Measurements from ENCODE around the gene SH3BP1.

The SH3BP1 gene

GRCh38 chr22:37672206-37672919 lies 32.9 kb downstream of the SH3BP1 start:
- H3K4me1 ChIP-seq (ENCODE audit: control insufficient read depth, insufficient read depth, low read length), result peaks cover 34% of the 10 kb centered on the region
- H3K9me3 ChIP-seq (ENCODE audit: control insufficient read depth in 2 of 2, low read length in 2 of 2), result no peaks in the 10 kb centered on the region
- H3K36me3 ChIP-seq (ENCODE audit: control insufficient read depth in 2 of 2, insufficient read depth in 2 of 2, low read length in 2 of 2), result peaks cover 0 to 2% of the 10 kb centered on the region in 2 donors
- H3K4me3 ChIP-seq (ENCODE audit: low read length in 2 of 2), result no peak overlapping the region
- no peak overlapping the region for H3K9ac ChIP-seq (ENCODE audit: low read length in 2 of 2)
- H3K27ac ChIP-seq (ENCODE audit: low read length), result peak overlapping the region; percentile 94
- H3K27me3 ChIP-seq (ENCODE audit: control insufficient read depth in 1 of 2, insufficient read depth in 2 of 2, low read length in 2 of 2), result no peaks in the 10 kb centered on the region

GRCh38 chr22:37672920-37673455 lies 33.5 kb downstream of the SH3BP1 start:
- Histone ChIP-seq H3K9me3 (ENCODE audit: control insufficient read depth in 2 of 2, low read length in 2 of 2) (no peaks in the 10 kb centered on the region), H3K27ac (ENCODE audit: low read length) (peak overlapping the region; percentile 94), H3K4me1 (ENCODE audit: control insufficient read depth, insufficient read depth, low read length) (peaks cover 40% of the 10 kb centered on the region), H3K4me3 (ENCODE audit: low read length in 2 of 2) (no peak overlapping the region), H3K9ac (ENCODE audit: low read length in 2 of 2) (no peak overlapping the region), H3K27me3 (ENCODE audit: control insufficient read depth in 1 of 2, insufficient read depth in 2 of 2, low read length in 2 of 2) (no peaks in the 10 kb centered on the region), H3K36me3 (ENCODE audit: control insufficient read depth in 2 of 2, insufficient read depth in 2 of 2, low read length in 2 of 2) (peaks cover 0 to under 1% of the 10 kb centered on the region in 2 donors)

- Histone ChIP-seq H3K9ac (ENCODE audit: low read length in 2 of 2) (peak overlapping the region; percentile 51 to 60), H3K27me3 (ENCODE audit: control insufficient read depth in 1 of 2, insufficient read depth in 2 of 2, low read length in 2 of 2) (no peaks in the 10 kb centered on the region), H3K4me3 (ENCODE audit: low read length in 2 of 2) (no peak overlapping the region), H3K9me3 (ENCODE audit: control insufficient read depth in 2 of 2, low read length in 2 of 2) (no peaks in the 10 kb centered on the region), H3K27ac (ENCODE audit: low read length) (peak overlapping the region; percentile 94), H3K4me1 (ENCODE audit: control insufficient read depth, insufficient read depth, low read length) (peaks cover 46% of the 10 kb centered on the region), H3K36me3 (ENCODE audit: control insufficient read depth in 2 of 2, insufficient read depth in 2 of 2, low read length in 2 of 2) (peaks cover 0 to 4% of the 10 kb centered on the region in 2 donors)
Observed at GRCh38 chr22:37674248-37674647, 34.8 kb downstream of the SH3BP1 start.

- no peaks in the 10 kb centered on the region for H3K27me3 ChIP-seq (ENCODE audit: control insufficient read depth in 1 of 2, insufficient read depth in 2 of 2, low read length in 2 of 2)
- H3K4me3 ChIP-seq (ENCODE audit: low read length in 2 of 2), result peak within 1 kb of the TSS; percentile 87 to 94
- H3K27ac ChIP-seq (ENCODE audit: low read length), result peak within 1 kb of the TSS; percentile 94
- peak within 1 kb of the TSS; percentile 81 to 89 for H3K9ac ChIP-seq (ENCODE audit: low read length in 2 of 2)
- H3K9me3 ChIP-seq (ENCODE audit: control insufficient read depth in 2 of 2, low read length in 2 of 2), result no peaks in the 10 kb centered on the region
- H3K36me3 ChIP-seq (ENCODE audit: control insufficient read depth in 2 of 2, insufficient read depth in 2 of 2, low read length in 2 of 2), result peaks cover 8 to 11% of the 10 kb centered on the region in 2 donors
- peaks cover 51% of the 10 kb centered on the region for H3K4me1 ChIP-seq (ENCODE audit: control insufficient read depth, insufficient read depth, low read length)
Observed at GRCh38 chr22:37674951-37675929, 35.8 kb downstream of the SH3BP1 start, which contains the start of gene LGALS1. Gene LGALS1 (plus strand): TSS chr22:37675636. CDS start chr22:37675703, 67 bp downstream.

GRCh38 chr22:37675930-37676735 lies 36.7 kb downstream of the SH3BP1 start:
- no peaks in the 10 kb centered on the region for H3K9me3 ChIP-seq (ENCODE audit: control insufficient read depth in 2 of 2, low read length in 2 of 2)
- peaks cover 8 to 11% of the 10 kb centered on the region in 2 donors for H3K36me3 ChIP-seq (ENCODE audit: control insufficient read depth in 2 of 2, insufficient read depth in 2 of 2, low read length in 2 of 2)
- H3K27ac ChIP-seq (ENCODE audit: low read length), result peak overlapping the region; percentile 94
- H3K4me3 ChIP-seq (ENCODE audit: low read length in 2 of 2), result peak overlapping the region; percentile 87 to 94
- H3K9ac ChIP-seq (ENCODE audit: low read length in 2 of 2), result peak overlapping the region; percentile 81 to 89
- no peaks in the 10 kb centered on the region for H3K27me3 ChIP-seq (ENCODE audit: control insufficient read depth in 1 of 2, insufficient read depth in 2 of 2, low read length in 2 of 2)
- H3K4me1 ChIP-seq (ENCODE audit: control insufficient read depth, insufficient read depth, low read length), result peaks cover 56% of the 10 kb centered on the region

- H3K4me1 ChIP-seq (ENCODE audit: control insufficient read depth, insufficient read depth, low read length), result peaks cover 64% of the 10 kb centered on the region
- no peaks in the 10 kb centered on the region for H3K27me3 ChIP-seq (ENCODE audit: control insufficient read depth in 1 of 2, insufficient read depth in 2 of 2, low read length in 2 of 2)
- no peaks in the 10 kb centered on the region for H3K9me3 ChIP-seq (ENCODE audit: control insufficient read depth in 2 of 2, low read length in 2 of 2)
- H3K9ac ChIP-seq (ENCODE audit: low read length in 2 of 2), result peak overlapping the region; percentile 80 to 81
- H3K36me3 ChIP-seq (ENCODE audit: control insufficient read depth in 2 of 2, insufficient read depth in 2 of 2, low read length in 2 of 2), result peaks cover 8 to 11% of the 10 kb centered on the region in 2 donors
- H3K4me3 ChIP-seq (ENCODE audit: low read length in 2 of 2), result peak overlapping the region; percentile 87 to 94
- peak overlapping the region; percentile 94 for H3K27ac ChIP-seq (ENCODE audit: low read length)
Observed at GRCh38 chr22:37676736-37677492, 37.4 kb downstream of the SH3BP1 start.

GRCh38 chr22:37677493-37677974 lies 38.1 kb downstream of the SH3BP1 start:
- Histone ChIP-seq H3K36me3 (ENCODE audit: control insufficient read depth in 2 of 2, insufficient read depth in 2 of 2, low read length in 2 of 2) (peaks cover 8 to 11% of the 10 kb centered on the region in 2 donors), H3K4me1 (ENCODE audit: control insufficient read depth, insufficient read depth, low read length) (peaks cover 61% of the 10 kb centered on the region), H3K9ac (ENCODE audit: low read length in 2 of 2) (peak overlapping the region; percentile 58 to 81), H3K9me3 (ENCODE audit: control insufficient read depth in 2 of 2, low read length in 2 of 2) (no peaks in the 10 kb centered on the region), H3K4me3 (ENCODE audit: low read length in 2 of 2) (peak overlapping the region; percentile 87 to 94), H3K27me3 (ENCODE audit: control insufficient read depth in 1 of 2, insufficient read depth in 2 of 2, low read length in 2 of 2) (no peaks in the 10 kb centered on the region), H3K27ac (ENCODE audit: low read length) (peak overlapping the region; percentile 94)

GRCh38 chr22:37678372-37678771 lies 38.9 kb downstream of the SH3BP1 start:
- no peaks in the 10 kb centered on the region for H3K27me3 ChIP-seq (ENCODE audit: control insufficient read depth in 1 of 2, insufficient read depth in 2 of 2, low read length in 2 of 2)
- peak overlapping the region in 1 of 2 donors; percentile 45 for H3K9ac ChIP-seq (ENCODE audit: low read length in 2 of 2)
- H3K27ac ChIP-seq (ENCODE audit: low read length), result no peak overlapping the region
- no peaks in the 10 kb centered on the region for H3K9me3 ChIP-seq (ENCODE audit: control insufficient read depth in 2 of 2, low read length in 2 of 2)
- H3K4me3 ChIP-seq (ENCODE audit: low read length in 2 of 2), result peak overlapping the region; percentile 19 to 54
- H3K36me3 ChIP-seq (ENCODE audit: control insufficient read depth in 2 of 2, insufficient read depth in 2 of 2, low read length in 2 of 2), result peaks cover 8 to 11% of the 10 kb centered on the region in 2 donors
- H3K4me1 ChIP-seq (ENCODE audit: control insufficient read depth, insufficient read depth, low read length), result peaks cover 53% of the 10 kb centered on the region

- Histone ChIP-seq H3K27ac (ENCODE audit: low read length) (peak overlapping the region; percentile 24), H3K9ac (ENCODE audit: low read length in 2 of 2) (no peak overlapping the region), H3K36me3 (ENCODE audit: control insufficient read depth in 2 of 2, insufficient read depth in 2 of 2, low read length in 2 of 2) (peaks cover 8 to 11% of the 10 kb centered on the region in 2 donors), H3K4me3 (ENCODE audit: low read length in 2 of 2) (no peak overlapping the region), H3K4me1 (ENCODE audit: control insufficient read depth, insufficient read depth, low read length) (peaks cover 45% of the 10 kb centered on the region), H3K9me3 (ENCODE audit: control insufficient read depth in 2 of 2, low read length in 2 of 2) (no peaks in the 10 kb centered on the region), H3K27me3 (ENCODE audit: control insufficient read depth in 1 of 2, insufficient read depth in 2 of 2, low read length in 2 of 2) (no peaks in the 10 kb centered on the region)
Observed at GRCh38 chr22:37679670-37680069, 40.2 kb downstream of the SH3BP1 start.
